GM18870 (cell line): Measurements from ENCODE around the gene RBMS1.

ENCODE experiments used
- ATAC-seq: cut with Tn5 transposase; IDR thresholded peaks from one replicate; pipeline ENCODE4 v1.9.1; 2021; ENCODE audit warnings: moderate library complexity; ENCODE audit not compliant: unreplicated experiment

The RBMS1 gene

DNA sequence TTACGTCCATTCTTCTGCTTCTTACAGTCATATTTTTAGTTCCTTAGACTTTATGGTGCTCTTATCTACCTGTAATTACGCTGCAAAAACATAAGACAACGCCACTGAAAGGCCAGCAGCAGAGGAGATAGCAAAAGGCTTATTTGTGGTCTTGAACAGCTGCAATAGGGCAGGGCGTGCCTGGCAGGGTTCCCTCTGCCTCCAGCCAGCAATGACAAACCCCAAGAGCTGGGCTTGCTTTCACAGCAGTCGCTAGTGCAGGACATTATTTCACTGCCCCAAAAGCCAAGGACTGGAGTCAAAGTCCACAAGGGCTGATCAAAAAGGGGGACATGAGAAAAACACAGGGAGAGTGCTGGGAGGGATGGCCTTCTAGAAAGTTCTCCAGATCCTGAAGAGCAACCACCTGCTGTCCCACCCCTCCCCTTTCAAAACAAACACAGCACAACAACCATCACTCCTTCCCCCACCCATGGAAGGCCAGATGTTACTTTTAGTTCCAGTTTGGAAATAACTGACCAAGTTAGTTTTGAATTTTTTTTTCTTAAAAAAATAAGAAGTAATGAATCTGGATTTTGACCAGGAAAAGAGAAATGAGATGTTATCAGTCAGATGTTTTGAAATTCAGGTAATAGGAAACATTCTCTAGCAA lies 127.8 kb downstream of the RBMS1 start:
- no peak for ATAC-seq

DNA sequence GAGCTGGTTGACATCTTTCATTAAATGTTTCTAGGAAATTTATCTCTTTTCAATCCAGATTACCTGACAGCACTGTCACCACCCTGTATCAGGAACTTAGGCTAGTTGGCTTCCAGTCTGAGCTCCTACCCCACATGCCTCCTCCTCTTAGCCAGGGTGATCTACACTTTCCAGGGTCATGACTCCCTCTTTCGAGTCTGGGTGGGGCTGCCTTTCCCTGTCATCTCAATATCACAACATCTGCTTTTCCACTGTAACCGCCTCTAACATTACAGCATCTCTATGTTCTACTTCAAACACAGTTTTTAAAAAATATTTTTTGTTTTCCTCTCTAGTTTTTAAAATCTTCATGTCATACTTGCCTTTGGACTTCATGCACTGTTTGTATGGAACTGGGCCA lies 129.2 kb downstream of the RBMS1 start:
- ATAC-seq, result no peak

DNA sequence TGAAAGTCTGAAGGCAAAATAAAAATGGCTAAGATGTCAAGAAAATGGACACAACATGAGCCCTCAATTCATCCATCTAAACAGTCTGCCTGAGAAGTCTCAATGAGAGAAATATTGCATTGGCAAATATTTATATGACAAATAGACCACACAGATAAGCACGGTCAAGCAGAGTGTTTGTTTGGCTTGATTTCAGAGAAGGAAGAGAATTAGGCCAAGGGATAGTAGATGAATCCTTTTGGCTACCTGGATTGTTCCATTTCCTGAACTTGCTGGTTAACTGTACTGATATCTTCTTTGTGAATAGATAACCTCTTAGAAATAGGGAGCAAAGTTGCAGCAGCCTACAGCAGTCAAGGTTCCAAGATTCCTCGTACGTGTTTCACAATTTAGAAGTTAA lies 129.6 kb downstream of the RBMS1 start:
- no peak for ATAC-seq

DNA sequence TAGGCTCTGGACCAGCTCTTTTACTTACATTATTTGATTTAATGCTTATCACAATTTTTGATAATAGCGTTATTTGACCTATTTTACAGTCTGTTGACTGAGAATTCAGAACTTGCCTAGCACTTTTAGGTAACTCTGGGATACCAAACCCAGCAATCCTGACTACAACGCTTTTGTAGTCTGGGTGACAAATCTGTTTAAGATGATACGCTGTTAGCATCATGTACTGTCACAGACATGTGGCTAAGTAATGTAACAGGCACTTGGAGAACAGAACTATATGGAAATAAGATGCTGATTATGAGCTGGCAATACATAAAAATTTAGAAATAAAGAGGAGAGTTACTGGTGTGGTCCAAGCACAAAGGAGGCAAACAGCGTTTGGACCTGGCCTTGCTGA lies 130.6 kb downstream of the RBMS1 start:
- ATAC-seq, result no peak

DNA sequence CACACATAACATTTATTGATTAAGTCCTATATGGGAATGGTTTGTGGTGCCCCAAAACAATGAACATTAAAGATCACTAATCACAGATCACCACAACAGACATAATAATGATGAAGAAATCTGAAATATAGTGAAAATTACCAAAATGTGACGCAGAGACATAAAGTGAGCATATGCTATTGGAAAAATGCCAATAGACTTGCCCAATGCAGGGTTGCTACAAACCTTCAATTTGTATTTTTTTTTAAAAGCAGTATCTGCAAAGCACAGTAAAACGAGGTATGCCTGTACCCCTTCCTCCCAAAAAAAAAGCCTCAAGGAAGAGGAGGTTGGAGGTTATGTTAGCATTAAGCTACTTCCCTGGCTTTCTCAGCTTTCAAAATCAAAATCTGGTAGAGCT lies 131.1 kb downstream of the RBMS1 start:
- ATAC-seq, result no peak

DNA sequence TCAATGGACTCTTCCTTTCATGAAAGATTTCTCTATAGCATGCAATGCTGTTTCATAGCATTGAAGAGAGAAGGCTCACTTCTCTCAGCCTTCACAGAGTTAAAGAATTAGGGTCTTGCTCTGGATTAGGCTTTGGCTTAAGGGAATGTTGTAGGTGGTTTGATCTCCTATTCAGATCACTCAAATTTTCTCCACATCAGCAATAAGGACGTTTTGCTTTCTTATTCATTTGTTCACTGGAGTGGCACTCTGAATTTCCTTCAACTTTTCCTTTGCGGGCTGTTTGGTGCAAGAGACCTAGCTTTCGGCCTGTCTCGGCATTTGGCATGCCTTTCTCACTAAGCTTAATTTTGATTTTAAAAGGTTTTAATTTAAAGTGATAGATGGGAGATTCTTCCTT lies 131.6 kb downstream of the RBMS1 start:
- ATAC-seq, result no peak

DNA sequence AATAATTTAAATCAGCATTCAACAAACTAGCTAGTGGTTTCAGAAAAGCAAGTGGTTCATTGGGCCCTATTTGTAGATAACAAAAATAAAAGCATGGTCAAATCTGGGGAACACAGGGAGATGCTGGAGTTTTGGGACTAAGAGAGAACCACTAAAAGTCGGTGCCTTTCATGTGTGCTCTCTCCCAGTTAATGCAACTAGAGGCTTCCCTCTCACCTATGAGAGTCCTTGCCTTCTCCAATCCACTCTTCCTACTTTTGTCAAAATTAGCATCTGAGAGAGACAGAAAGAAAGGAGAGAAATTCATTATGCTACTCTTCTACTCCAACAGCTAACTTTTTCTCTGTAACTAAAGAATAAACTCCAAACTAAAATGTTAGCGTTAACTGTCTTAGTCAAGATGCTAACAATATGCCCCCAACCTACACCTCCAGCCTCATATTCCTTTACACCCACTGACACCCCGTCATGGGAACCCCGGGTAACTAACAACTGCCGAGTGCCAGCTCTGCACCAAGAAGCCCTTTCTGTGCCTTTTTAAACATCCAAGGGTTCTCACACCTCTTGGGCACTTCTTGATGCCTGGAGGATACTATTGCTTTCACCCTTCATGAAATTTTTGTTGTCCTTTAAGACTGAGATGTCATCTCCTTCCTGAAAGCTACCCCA lies 133.4 kb downstream of the RBMS1 start:
- ATAC-seq, result no peak

DNA sequence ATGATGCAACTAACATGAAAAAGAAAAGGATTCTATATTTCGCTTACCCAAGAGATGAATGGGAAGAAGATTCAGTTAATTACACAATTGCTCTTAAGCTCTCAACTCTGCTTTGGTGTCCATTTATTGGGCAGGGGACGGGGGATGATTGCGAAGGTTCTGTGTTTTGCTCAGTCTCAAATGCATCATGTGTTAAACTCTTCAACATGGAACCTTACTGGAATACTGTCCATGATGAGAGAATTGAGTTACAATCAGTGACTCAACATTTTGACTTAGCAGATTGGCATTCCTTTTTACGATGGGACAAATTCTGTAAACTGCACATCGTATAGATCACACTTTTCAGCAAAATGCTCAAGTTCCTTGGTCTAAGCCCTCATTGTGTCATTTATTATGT lies 135.6 kb downstream of the RBMS1 start:
- ATAC-seq, result no peak

DNA sequence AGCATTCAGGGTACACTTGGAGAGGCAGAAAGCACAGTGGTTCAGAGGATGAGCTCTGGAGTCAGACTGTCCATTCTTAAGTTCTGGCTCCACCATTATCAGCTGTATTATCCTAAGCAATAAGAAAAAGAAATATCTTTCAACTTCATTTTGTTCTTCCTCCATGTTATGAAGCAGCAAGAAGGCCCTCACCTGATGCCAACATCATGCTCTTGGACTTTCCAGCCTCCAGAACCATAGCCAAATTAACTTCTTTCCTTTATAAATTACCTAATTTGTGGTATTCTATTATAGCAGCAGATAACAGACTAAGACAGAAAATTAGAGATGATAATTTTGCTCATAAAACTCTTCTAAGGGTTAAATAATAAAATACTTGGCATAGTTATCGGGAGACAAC lies 137.1 kb downstream of the RBMS1 start:
- ATAC-seq, result no peak

DNA sequence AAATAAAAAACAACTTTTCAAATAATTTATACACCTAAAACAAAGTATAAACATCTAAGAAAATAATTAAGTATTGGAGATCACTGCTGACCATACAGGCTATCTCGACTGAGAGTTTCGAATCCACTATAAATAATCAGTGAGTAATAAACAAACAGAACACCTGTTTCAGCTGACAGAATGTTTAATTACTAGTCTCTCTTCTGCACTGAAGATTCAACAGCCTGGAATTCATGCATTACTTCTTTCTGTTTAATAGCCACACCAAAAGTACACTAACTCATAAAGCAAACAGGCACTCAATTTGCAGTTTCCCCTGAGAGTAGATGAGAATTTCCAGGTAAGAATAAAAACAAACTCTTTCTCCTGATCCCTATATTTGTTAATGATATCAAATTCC lies 138.5 kb downstream of the RBMS1 start:
- no peak for ATAC-seq

DNA sequence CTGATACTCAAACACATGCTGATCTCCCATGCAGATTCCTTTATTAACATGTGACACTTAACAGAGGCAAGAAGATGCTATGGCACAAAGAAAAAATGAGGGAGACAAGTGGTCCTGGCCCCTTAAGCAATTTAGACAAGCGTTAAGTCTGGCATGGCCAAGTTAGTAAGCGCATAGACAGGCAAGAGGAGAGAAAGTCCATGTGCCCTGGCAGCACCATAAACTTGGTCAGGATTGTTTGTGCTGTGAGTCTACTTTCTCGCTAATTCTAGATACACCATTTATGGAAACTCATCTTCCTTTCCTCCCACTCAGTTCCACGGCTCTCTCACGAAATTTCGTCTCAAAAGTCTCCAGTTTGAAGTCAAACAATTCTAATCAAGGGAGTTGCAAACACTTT lies 138.9 kb downstream of the RBMS1 start:
- no peak for ATAC-seq

DNA sequence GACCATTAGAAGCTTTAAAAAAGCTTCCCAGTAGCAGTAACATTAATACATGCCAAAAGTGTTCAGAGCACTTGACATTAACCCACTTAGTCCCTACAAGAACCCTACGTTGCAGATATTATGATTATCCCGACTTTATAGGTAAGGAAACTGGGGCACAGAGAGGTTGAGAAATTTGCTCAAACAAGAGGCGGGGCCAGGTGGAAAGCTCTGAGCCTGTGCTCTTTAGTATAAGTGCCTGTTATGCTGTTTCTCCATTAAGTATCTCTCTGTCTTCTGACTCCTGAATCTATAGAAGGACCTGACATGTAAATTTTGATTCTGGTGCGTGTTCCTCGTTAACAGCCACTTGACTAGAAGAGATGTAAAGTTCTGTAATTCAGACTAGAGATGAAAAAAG lies 139.8 kb downstream of the RBMS1 start:
- no peak for ATAC-seq

DNA sequence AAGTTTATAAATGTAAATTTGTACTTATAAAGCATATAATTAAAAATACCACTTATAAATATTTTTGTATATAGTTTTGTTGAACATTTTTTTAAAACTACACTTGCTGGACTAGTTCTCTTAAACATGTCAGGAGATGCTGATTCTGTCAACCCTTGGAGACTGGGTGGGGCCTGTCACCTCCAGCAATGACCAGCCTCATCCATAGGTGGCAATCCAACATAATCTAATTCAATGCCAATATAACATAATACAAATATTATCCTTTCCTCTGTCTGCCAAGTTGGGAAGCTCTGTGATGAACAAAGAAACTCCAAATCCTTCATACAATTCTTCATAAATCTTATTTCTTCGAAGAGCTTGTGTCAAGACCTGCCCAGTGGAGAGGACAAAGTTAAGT lies 140.4 kb downstream of the RBMS1 start:
- ATAC-seq, result peak; percentile 67

DNA sequence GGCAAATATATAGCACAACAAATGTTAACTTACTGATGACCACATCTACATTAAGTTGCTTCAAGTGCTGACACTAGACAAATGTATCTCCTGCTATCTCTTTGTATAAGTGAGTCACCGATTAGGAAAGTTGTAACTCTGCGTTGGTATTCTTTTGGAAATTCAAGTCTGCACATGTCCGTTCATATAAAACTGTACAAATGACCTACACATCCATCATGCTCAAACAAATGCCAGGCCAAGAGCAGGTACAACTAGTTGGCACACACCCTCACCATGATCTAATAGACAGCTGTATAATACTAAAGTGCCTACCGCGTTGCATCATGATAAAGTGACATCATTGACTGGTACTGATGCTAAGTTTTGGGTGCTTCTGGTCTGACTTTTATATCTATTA lies 141.1 kb downstream of the RBMS1 start:
- no peak for ATAC-seq

DNA sequence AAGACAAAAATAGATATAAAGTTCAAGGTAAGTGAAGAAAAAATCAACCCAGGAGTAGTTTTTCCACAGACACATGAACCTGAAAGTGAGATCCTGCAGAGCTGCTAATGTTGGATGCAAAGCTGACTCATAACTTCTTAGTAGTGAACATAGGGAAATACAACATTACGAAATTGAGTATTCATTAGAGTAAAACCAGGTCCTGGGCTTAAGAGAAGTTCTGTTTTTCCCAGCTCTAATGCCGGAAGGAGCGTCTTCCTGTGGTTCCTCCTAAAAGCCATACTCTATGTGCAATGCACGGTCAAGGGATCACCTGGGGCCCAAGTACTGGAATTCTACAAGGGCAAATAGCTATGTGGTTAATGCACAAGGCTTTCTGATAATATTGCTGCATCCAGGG lies 141.7 kb downstream of the RBMS1 start:
- no peak for ATAC-seq

DNA sequence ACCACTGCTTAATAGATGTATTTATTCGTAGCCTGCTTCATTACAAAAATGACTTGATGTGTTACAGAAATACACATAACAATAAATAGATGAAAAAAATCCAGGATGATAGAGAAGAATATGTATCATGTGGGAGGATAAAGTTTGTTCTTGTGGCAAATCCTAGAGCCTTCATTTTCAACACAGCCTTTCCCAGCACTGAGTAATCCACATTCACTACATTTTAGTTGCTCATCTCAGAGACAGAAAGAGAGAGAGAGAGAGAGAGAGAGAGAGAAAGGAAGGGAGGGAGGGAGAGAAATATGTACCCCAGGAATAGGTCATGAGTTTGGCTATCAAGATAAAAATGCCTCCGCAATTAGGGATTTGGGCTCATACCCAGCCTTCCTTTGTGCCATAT lies 144.3 kb downstream of the RBMS1 start:
- no peak for ATAC-seq

DNA sequence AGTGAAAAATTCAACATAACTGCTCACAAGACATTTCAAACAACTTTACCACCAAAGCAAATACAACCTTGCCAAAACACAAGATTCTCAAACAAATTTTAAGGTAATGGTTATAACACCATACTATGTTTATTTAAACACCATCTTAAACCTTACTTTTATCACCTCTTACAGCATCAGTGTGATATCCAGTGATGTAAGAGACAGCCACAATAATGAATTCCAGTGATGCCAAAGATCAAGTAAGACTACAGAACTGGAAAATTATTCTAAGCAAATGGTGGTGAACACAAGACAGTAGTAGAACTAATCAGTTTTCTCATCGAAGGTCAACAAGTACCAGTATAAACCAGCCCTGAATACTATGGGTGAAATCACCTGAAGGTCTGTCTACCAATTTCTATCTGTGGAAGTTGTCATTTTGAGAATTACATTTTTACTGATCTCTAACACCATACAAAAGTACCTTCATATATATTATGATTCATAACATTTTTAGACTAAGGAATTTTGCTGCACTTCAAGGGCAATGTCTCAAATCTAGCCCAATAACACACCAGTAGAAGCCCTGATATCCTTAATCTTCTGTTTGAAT lies 146.2 kb downstream of the RBMS1 start:
- no peak for ATAC-seq

DNA sequence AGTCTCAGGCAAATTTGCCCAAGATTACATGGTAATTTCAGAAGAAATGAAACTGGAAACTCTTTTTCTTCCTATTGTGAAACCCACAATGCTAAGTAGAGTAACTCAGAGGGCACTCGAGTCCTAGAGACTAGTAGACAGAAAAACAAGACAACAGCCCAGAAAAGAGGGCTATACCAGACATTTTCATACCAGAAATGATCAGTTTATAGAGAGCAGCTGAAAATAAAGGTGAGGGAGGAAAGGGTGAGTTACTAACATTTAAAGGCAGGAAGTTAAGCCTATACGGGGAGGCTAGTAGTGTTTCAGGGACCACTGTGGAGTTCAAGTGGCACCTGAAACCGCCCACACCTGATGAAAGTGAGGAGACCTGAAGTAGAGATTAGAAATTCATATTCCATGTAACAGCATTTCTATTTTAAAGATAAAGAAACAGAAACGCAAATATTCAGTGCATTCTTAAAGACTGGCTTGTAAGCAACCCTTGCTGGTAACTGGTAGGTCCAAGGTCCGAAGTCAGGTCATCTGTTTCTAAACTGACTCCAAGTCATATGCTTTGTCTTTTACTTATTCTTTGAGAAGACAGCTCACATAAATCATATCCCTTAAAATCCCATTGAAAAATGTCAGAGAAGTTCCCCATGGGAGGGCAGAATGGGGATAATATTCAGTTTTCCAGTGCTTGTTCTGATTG lies 148.4 kb downstream of the RBMS1 start:
- no peak for ATAC-seq

DNA sequence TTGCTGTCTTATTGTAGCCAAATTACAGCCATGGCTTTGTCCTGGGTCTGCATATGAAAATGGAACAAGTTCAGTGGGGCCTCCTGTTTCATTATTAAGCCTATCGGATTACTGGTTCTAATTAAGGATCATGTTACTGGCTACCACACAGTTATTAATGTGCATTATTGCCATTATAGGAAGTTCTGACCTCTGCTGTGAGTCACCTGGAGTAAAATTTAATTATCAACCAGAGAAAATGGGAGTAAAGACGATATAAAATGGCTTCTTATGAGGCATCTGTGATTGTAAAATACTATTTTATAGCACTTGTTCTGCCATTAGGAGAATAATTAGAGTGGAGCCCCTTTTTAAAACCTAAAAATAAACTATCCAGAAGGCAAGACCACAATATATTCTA lies 150.2 kb downstream of the RBMS1 start:
- ATAC-seq, result no peak

DNA sequence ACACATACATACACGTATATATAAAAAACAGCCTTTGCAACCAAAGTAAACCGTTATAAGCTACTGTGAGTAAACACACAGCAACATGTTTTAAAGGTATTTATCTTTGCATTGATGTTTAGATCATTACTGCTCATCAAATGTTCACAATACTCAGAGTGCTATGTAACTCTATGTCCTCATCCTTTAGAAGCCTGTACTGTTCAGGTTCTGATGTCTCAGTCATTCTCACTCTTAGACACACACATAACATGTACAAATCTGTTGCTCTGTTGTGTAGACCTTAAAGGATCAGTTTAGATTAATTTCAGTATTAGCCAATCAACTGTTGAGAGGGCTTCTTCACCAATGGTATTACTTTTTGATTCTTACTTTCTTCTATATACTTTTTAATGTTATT lies 153.9 kb downstream of the RBMS1 start:
- no peak for ATAC-seq

DNA sequence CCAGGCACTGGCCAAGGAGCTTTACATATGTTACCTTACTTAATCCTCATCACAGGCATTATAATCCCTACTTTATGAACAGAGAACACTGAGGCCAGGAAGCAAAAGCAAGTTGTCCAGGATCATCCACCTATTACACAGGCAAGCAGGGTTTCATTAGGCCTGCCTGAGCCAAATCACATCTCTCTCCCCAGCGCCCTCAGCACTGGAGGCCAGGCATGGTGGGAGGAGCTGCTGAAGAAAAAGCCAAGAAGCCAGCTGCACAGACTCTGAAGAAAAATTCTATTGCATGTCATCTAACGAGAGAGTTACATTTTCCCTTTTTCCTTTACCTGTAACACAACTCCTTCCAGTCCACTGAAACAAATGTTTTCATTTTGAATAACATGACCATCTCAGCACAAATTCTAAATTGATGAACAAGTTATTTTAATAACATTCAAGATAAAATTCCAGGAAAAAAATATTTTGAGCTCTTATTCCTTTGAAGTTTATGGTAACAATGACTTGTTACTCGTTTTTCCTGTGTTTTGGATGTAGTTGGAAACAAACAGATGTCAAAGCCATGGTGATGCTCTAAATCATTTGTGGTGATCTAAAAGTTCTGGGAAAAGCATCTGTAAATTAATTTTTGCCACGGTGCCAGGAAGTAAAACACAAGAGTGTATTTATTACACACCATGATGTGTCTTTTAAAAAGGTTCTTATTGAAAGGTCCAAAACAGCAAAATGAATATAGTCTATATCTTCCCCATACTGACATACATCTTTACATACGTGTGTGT lies 154.5 kb downstream of the RBMS1 start:
- no peak for ATAC-seq
